Caki2 (cell line): ENCODE results near the gene GPR137. TPM values are rescaled to one million over a fixed set of nuclear protein-coding genes. Genes with fewer than 3 reads are reported as not detected.
A peak's percentile ranks its signal among the peaks of the same experiment; 100 is the strongest.

Experiments used
- DNase-seq: peaks from one replicate; pipeline ENCODE4 v3.0.0-alpha.2; 2015; ENCODE audit warnings: low read depth
- in situ Hi-C: cut with HindIII; loops from 2 replicates; pipeline ENCODE4 v1.10.0; 2016; ENCODE audit warnings: low sequenced_read_pairs, low pct_unique_long_range_greater_than_20kb, mixed read lengths
- total RNA-seq: library from RNA; depleted of rRNA; stranded (reverse); fragments of >200 nt; shearing (Covaris generic); gene quantifications from 2 replicates; pipeline ENCODE4 v1.2.3, GENCODE V29; 2014; ENCODE audit warnings: low replicate concordance

GPR137 gene
- total RNA-seq, 1 experiment from 2014 or later = 31.9 TPM

DNA sequence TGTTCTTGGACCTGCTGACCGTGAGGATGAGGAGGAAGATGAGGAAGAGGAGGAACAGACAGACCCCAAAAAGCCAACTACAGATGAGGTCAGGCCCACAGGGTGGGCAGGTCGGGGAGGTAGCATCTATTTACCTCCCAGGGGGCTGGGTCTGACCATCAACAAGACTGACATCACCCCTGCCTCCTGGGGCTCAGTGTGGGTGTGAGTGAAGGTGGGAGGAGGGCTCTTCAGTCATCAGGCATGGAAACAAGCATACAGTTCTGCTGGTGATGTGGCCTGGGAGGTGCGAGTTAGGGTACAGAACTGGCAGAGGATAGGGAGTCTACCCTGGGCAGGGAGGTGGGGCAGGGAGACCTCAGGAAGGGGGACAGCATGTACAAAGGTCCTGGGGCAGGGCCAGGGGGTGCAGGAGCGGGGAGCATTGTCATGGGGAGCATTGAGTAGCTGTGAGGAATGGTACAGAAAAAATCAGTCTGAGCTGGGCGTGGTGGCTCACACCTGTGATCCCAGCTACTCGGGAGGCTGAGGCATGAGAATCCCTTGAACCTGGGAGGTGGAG lies 25.4 kb upstream of the GPR137 start:
- DNase-seq = no peak
- in situ Hi-C loops = no loop called here

- no peak for DNase-seq
- in situ Hi-C loops = no loop called here
These were observed 24.0 kb upstream of the GPR137 start for GRCh38 chr11:64261556-64262080.

DNA sequence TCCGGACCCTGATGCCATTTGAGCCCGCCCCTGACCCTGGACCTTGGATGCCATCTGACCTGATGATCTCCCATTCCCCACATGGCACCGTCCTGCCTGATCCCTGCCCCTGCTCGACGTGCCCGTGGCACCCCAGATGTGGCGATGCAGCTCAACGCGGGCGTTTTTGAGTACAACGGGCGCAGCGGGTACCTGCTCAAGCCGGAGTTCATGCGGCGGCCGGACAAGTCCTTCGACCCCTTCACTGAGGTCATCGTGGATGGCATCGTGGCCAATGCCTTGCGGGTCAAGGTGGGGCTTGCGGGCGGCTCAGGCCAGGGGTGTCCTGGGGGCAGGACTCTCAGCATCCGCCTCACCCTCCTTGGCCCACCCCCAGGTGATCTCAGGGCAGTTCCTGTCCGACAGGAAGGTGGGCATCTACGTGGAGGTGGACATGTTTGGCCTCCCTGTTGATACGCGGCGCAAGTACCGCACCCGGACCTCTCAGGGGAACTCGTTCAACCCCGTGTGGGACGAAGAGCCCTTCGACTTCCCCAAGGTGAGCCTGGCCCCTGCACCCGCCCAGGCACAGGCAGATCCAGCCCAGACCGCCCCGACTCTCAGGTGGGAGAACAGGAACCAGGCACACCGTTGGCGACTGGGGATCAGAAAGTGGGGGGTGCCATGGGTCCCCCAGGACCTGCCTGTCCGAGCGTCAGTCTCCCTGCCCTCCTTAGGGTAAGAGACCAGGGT lies 23.2 kb upstream of the GPR137 start:
- no peak for DNase-seq
- in situ Hi-C loops = no loop called here

- DNase-seq = no peak
- in situ Hi-C loops = no loop called here
These were observed 22.4 kb upstream of the GPR137 start for GRCh38 chr11:64263021-64263946.

GRCh38 chr11:64263947-64264317 lies 21.7 kb upstream of the GPR137 start:
- in situ Hi-C loops = no loop called here
- DNase-seq = no peak

DNA sequence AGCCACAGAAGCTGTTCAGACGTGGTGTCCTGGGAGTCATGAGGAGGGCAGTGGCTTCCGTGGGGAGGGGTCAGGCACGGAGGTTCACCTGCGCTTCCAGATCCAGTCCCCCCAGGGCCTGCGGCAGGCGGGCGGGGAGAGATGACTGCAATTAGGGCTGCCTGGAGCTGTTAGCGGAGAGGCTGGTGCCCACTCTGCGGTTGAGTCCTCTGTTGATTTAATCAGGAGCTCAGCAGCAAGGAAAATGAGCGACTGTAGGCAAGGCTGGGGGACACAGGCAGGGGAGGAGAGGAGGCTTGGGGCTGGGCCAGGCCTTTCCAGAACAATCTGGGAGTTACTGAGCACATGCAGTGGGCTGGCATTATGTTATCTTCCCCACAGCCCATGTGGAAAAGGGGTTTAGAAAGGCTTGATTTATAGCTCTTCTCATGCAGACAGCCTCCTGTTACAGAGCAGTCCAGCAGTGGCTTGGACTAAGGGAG lies 21.2 kb upstream of the GPR137 start:
- DNase-seq = no peak
- in situ Hi-C loops = no loop called here

DNA sequence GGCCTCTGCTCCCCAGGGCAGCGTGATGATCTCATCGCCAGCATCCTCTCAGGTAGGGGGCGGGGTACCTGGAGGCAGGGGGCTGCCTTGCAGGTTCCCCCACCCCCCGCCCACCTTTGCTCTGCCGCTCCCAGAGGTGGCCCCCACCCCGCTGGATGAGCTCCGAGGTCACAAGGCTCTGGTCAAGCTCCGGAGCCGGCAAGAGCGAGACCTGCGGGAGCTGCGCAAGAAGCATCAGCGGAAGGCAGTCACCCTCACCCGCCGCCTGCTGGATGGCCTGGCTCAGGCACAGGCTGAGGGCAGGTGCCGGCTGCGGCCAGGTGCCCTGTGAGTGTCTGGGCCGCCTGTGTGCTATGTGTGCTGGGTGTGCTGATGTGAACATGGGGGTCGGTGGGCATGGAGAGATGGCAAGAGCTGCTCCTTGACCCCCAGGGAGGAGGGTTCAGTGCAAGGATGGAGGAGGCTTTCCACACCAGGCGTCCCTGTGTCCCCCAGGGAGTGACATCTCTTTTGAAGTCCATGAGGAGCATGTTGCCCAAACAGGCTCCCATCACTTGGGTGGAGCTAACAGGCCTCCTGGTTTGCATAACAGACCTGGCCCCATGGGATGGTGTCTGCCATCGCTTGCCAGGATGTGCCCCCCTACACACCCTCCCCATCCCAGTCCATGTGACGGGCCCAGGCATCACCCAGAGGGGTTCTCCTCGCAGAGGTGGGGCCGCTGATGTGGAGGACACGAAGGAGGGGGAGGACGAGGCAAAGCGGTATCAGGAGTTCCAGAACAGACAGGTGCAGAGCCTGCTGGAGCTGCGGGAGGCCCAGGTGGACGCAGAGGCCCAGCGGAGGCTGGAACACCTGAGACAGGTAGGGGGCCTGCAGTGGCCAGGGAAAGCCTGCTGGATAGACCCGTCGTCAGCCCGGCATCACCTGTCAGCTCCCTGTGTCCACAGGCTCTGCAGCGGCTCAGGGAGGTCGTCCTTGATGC lies 20.2 kb upstream of the GPR137 start:
- in situ Hi-C loops = no loop called here
- no peak for DNase-seq

DNA sequence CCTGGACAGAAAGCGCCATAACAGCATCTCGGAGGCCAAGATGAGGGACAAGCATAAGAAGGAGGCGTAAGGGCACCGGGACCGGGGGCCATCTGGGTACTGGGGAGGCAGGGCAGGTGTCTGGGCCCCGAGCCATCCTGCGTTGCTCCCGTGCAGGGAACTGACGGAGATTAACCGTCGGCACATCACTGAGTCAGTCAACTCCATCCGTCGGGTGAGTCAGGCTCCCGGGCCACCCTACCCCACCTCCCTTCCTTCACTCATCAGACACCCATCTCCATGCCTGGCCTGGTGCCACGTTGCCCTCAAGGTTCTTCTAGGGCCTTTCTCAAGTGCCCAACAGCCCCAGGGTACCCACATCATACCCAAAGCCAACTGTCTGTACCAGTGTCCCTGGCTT lies 19.3 kb upstream of the GPR137 start:
- in situ Hi-C loops = no loop called here
- no peak for DNase-seq

DNA sequence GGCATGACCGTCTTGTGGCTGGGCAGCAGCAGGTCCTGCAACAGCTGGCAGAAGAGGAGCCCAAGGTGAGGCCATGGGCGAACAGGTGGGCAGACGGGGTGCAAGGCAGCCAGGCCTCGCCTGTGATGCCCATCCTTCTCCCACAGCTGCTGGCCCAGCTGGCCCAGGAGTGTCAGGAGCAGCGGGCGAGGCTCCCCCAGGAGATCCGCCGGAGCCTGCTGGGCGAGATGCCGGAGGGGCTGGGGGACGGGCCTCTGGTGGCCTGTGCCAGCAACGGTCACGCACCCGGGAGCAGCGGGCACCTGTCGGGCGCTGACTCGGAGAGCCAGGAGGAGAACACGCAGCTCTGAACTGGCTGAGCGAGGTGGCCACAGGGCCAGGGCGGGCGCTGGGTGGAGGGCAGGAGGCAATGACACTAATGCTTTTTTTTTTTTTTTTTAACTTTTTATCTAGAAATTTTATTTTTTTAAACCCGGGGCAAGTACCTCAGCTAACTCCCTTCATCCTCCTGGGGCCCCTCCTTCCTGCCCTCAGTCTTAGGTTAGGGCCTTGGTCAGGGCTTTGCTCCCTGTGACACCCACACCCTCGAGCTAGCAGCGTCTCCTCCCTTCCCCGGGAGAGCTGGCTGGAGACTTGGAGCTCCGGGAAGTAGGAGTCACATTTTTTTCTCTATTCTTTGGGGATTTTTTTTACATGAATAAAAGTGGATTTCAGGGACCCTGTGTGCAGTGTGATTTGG lies 18.3 kb upstream of the GPR137 start:
- in situ Hi-C loops = no loop called here
- no peak for DNase-seq

- in situ Hi-C loops = no loop called here
- DNase-seq = peak; percentile 44
These were observed 17.4 kb upstream of the GPR137 start for GRCh38 chr11:64268025-64268892.

DNA sequence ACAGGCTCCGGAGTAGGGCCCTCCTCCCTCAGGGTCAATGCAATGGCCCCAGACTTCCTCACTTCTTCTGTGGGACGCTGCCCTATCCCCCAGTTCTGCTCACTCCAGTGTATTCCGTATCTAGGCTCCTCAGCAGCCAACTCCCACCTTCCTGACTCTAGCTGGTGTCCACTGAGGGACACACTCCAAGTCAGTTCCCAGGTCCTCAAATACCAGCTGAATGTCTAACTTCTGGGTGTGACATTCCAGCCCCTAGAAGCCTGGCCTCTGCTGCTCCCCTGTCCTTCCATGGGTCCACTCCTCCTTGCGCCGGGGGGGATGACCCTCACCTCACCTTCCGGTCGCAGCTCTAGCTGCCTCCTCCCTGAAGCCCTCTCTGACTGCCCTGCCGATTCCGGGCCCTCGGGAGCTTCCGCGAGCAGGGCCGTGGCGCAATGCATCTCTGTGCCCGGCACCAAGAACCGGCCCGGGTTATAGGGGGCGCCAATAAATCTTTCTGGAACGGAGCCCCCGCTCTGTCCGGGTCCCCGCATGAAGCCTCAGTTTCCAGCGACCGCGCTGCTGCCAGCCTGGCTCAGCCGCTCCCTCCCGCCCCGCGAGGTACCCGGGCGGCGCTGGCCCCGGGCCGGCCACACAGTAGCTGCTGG lies 16.6 kb upstream of the GPR137 start:
- in situ Hi-C loops = no loop called here
- DNase-seq = peak; percentile 50

GRCh38 chr11:64269540-64270220 lies 16.0 kb upstream of the GPR137 start:
- in situ Hi-C loops = no loop called here
- DNase-seq = peak; percentile 99

GRCh38 chr11:64275031-64275800 lies 10.4 kb upstream of the GPR137 start:
- in situ Hi-C loops = no loop called here
- no peak for DNase-seq

DNA sequence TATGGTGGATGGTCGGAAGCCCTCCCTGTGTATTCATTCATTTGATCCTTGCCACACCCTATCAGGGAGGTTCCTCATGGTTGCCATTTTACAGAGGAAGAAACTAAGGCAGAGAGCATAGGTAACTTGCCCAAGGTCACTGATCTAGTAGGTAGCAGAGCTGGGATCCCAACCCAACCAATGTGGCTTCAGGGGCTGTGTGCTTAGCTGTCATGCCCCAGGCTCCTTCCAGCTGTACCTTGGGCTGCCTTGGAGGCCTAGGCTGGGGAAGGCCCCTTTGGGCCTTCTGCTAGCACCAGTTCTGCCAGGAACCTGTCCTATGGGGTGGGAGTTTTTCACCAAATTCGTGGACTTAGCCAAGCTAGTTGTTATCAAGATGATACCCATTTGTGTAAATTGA lies 9.8 kb upstream of the GPR137 start:
- DNase-seq = no peak

More for the DNA sequence above, 9.8 kb upstream of the GPR137 start:
- in situ Hi-C loops = no loop called here
